ENCODE measurements around the gene MBP. TPM values are rescaled to one million over a fixed set of nuclear protein-coding genes. Genes with fewer than 3 reads are reported as not detected.

Gene MBP
- total RNA-seq, 2 experiments from 2014 or later = 13.5 to 28.9 TPM

GRCh38 chr18:77164026-77164425, 31.4 kb upstream of the MBP start:
- intact Hi-C loops (cut with micrococcal nuclease; ENCODE audit: unreplicated experiment) = no loop called here
- POLR2A ChIA-PET = no interaction called here
- CTCF ChIA-PET (ENCODE audit: unreplicated experiment) = no interaction called here
- no peaks in the 10 kb centered on the region for H3K36me3 ChIP-seq (ENCODE audit: insufficient read depth, low read length)
- H4K20me1 ChIP-seq (ENCODE audit: insufficient read depth, low read length) = no peaks in the 10 kb centered on the region
- H3K4me2 ChIP-seq (ENCODE audit: low read length) = no peak overlapping the region
- no peak overlapping the region for H3K27ac ChIP-seq (ENCODE audit: low read depth, low read length, poor library complexity, severe bottlenecking)
- H3K79me2 ChIP-seq (ENCODE audit: insufficient read depth, low read depth, low read length) = no peaks in the 10 kb centered on the region
- no peaks in the 10 kb centered on the region for H3K9me3 ChIP-seq (ENCODE audit: low read length)
- no TSS peak for BruUV-seq (replicated peaks)
- TF ChIP-seq EZH2phosphoT487 (IDR thresholded peaks at IDR 0.05; ENCODE audit: borderline replicate concordance, low read depth, low read length) = no peak
- TF ChIP-seq, protein P1, sequence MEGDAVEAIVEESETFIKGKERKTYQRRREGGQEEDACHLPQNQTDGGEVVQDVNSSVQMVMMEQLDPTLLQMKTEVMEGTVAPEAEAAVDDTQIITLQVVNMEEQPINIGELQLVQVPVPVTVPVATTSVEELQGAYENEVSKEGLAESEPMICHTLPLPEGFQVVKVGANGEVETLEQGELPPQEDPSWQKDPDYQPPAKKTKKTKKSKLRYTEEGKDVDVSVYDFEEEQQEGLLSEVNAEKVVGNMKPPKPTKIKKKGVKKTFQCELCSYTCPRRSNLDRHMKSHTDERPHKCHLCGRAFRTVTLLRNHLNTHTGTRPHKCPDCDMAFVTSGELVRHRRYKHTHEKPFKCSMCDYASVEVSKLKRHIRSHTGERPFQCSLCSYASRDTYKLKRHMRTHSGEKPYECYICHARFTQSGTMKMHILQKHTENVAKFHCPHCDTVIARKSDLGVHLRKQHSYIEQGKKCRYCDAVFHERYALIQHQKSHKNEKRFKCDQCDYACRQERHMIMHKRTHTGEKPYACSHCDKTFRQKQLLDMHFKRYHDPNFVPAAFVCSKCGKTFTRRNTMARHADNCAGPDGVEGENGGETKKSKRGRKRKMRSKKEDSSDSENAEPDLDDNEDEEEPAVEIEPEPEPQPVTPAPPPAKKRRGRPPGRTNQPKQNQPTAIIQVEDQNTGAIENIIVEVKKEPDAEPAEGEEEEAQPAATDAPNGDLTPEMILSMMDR (conservative IDR thresholded peaks at IDR 0.05; ENCODE audit: low read length) = no peak
- no peaks in the 10 kb centered on the region for H3K4me1 ChIP-seq (ENCODE audit: insufficient read depth, low read length, poor library complexity, severe bottlenecking)
- no peaks in the 10 kb centered on the region for H3K9me2 ChIP-seq (ENCODE audit: insufficient read depth, low read length)
- H3K4me3 ChIP-seq (ENCODE audit: low read depth, low read length, poor library complexity, severe bottlenecking) = no peak overlapping the region
- H2AFZ ChIP-seq (ENCODE audit: low read length) = no peak overlapping the region
- DNase-seq (ENCODE audit: low spot score) = no peak

GRCh38 chr18:77162580-77162979, 30.0 kb upstream of the MBP start:
- no peak overlapping the region for H3K4me2 ChIP-seq (ENCODE audit: low read length)
- no peaks in the 10 kb centered on the region for H3K4me1 ChIP-seq (ENCODE audit: insufficient read depth, low read length, poor library complexity, severe bottlenecking)
- no peaks in the 10 kb centered on the region for H3K36me3 ChIP-seq (ENCODE audit: insufficient read depth, low read length)
- no peak for TF ChIP-seq EZH2phosphoT487 (IDR thresholded peaks at IDR 0.05; ENCODE audit: borderline replicate concordance, low read depth, low read length)
- TF ChIP-seq, protein P1 (conservative IDR thresholded peaks at IDR 0.05; ENCODE audit: low read length) = no peak
- H4K20me1 ChIP-seq (ENCODE audit: insufficient read depth, low read length) = no peaks in the 10 kb centered on the region
- H3K9me3 ChIP-seq (ENCODE audit: low read length) = no peaks in the 10 kb centered on the region
- POLR2A ChIA-PET = no interaction called here
- H3K4me3 ChIP-seq (ENCODE audit: low read depth, low read length, poor library complexity, severe bottlenecking) = no peak overlapping the region
- H3K79me2 ChIP-seq (ENCODE audit: insufficient read depth, low read depth, low read length) = no peaks in the 10 kb centered on the region
- no peaks in the 10 kb centered on the region for H3K9me2 ChIP-seq (ENCODE audit: insufficient read depth, low read length)
- no peak for DNase-seq (ENCODE audit: low spot score)
- CTCF ChIA-PET (ENCODE audit: unreplicated experiment) = no interaction called here
- intact Hi-C loops (cut with micrococcal nuclease; ENCODE audit: unreplicated experiment) = no loop called here
- H3K27ac ChIP-seq (ENCODE audit: low read depth, low read length, poor library complexity, severe bottlenecking) = no peak overlapping the region
- BruUV-seq (replicated peaks) = no TSS peak
- no peak overlapping the region for H2AFZ ChIP-seq (ENCODE audit: low read length)

DNA sequence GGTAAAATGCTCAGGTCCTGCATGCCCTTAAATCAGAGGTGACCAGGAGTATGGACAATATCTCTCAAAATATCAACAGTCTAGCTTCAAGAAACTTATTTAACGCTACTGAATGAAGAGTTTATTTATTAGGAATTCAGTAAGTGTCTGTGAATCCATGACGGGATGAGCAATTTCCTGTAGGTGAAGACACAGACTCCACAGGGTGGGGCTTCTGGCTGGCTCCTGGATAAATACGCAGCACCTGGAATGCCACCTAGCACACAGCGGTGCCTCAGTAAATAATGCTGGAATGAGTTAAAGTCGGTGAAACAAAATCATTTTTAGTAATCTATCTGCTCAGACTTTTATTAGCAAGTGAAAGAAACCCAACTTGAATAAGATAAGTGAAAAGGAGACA, 29.4 kb upstream of the MBP start:
- Histone ChIP-seq H2AFZ (ENCODE audit: low read length) (no peak overlapping the region), H3K4me2 (ENCODE audit: low read length) (no peak overlapping the region), H3K36me3 (ENCODE audit: insufficient read depth, low read length) (no peaks in the 10 kb centered on the region), H3K9me2 (ENCODE audit: insufficient read depth, low read length) (no peaks in the 10 kb centered on the region), H3K79me2 (ENCODE audit: insufficient read depth, low read depth, low read length) (no peaks in the 10 kb centered on the region), H4K20me1 (ENCODE audit: insufficient read depth, low read length) (no peaks in the 10 kb centered on the region), H3K4me3 (ENCODE audit: low read depth, low read length, poor library complexity, severe bottlenecking) (no peak overlapping the region), H3K9me3 (ENCODE audit: low read length) (no peaks in the 10 kb centered on the region), H3K27ac (ENCODE audit: low read depth, low read length, poor library complexity, severe bottlenecking) (no peak overlapping the region), H3K4me1 (ENCODE audit: insufficient read depth, low read length, poor library complexity, severe bottlenecking) (no peaks in the 10 kb centered on the region)
- TF ChIP-seq EZH2phosphoT487 (IDR thresholded peaks at IDR 0.05; ENCODE audit: borderline replicate concordance, low read depth, low read length) = no peak
- TF ChIP-seq, protein P1 (conservative IDR thresholded peaks at IDR 0.05; ENCODE audit: low read length) = no peak
- POLR2A ChIA-PET = no interaction called here
- intact Hi-C loops (cut with micrococcal nuclease; ENCODE audit: unreplicated experiment) = no loop called here
- no TSS peak for BruUV-seq (replicated peaks)
- CTCF ChIA-PET (ENCODE audit: unreplicated experiment) = no interaction called here
- DNase-seq (ENCODE audit: low spot score) = no peak

Data from OCI-LY7 (cell line).